ENCODE results near the gene GASK1A. TPM values are rescaled to one million over a fixed set of nuclear protein-coding genes. Genes with fewer than 3 reads are reported as not detected.

GASK1A gene
- total RNA-seq, 1 experiment from 2014 or later, result 1.4 TPM

- no peak for DNase-seq (ENCODE audit: low spot score)
- no TSS peak for BruUV-seq (replicated peaks)
- no peaks in the 10 kb centered on the region for H3K4me1 ChIP-seq (ENCODE audit: insufficient read depth, low read length, poor library complexity, severe bottlenecking)
- POLR2A ChIA-PET (ENCODE audit: low non-redundant PET), result no interaction called here
- H3K9me3 ChIP-seq (ENCODE audit: low read depth, low read length, poor library complexity, severe bottlenecking), result no peaks in the 10 kb centered on the region
- no peak overlapping the region for H3K4me3 ChIP-seq (ENCODE audit: low read depth, low read length, poor library complexity, severe bottlenecking)
- intact Hi-C loops (cut with micrococcal nuclease; ENCODE audit: unreplicated experiment), result no loop called here
- no peaks in the 10 kb centered on the region for H3K36me3 ChIP-seq (ENCODE audit: insufficient read depth, low read length, poor library complexity, severe bottlenecking)
- H3K27me3 ChIP-seq (replicated peaks; ENCODE audit: insufficient read depth, low read depth, low read length, poor library complexity), result no peaks in the 10 kb centered on the region
- TF ChIP-seq CTCF (conservative IDR thresholded peaks at IDR 0.05; ENCODE audit: low read depth, low read length), result no peak
- CTCF ChIA-PET, result no interaction called here
- H3K27ac ChIP-seq (ENCODE audit: low read depth, low read length, poor library complexity, severe bottlenecking), result no peak overlapping the region
Observed at GRCh38 chr3:43074482-43074881, 95.4 kb downstream of the GASK1A start.

DNA sequence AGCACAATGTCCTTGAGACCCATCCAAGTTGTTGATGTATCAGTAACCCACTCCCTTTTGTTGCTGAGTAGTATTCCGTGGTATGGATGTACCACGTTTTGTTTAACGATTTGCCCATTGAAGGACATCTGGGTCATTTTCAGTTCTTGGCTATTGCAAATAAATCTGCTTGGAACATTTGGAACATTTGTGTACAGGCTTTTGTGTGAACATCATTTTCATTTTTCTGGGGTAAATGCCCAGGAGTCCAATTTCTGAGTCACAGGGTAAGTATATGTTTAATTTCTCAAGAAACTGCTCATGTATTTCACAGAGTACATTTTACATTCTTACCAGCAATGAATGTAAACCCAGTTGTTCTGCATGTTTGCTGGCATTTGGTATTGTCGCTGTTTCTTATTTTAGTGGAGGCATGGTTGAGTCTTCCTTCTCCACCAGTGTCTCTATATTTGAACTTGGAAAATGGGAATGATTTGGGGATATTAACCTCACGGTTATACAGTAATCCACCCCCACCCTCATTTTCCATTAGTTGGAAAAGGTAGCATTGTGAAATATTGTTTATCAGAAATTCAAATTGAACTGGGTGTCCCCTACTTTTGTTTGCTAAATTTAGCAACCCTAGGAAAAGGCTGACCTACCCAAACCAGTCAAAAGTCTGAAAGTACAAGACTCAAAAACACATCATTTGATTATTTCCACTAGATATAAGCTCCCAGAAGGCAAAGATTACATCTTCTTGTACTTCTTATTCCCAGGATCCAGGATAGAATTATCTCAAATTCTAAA lies 96.0 kb downstream of the GASK1A start:
- DNase-seq (ENCODE audit: low spot score), result no peak
- POLR2A ChIA-PET (ENCODE audit: low non-redundant PET), result no interaction called here
- no TSS peak for BruUV-seq (replicated peaks)
- H3K4me1 ChIP-seq (ENCODE audit: insufficient read depth, low read length, poor library complexity, severe bottlenecking), result no peaks in the 10 kb centered on the region
- TF ChIP-seq CTCF (conservative IDR thresholded peaks at IDR 0.05; ENCODE audit: low read depth, low read length) (no peak), EZH2 (IDR thresholded peaks at IDR 0.05; ENCODE audit: borderline replicate concordance, low read depth, low read length, poor library complexity, severe bottlenecking) (no peak)
- H3K9me3 ChIP-seq (ENCODE audit: low read depth, low read length, poor library complexity, severe bottlenecking), result no peaks in the 10 kb centered on the region
- H3K4me3 ChIP-seq (ENCODE audit: low read depth, low read length, poor library complexity, severe bottlenecking), result no peak overlapping the region
- H3K27ac ChIP-seq (ENCODE audit: low read depth, low read length, poor library complexity, severe bottlenecking), result no peak overlapping the region
- CTCF ChIA-PET, result no interaction called here
- H3K27me3 ChIP-seq (replicated peaks; ENCODE audit: insufficient read depth, low read depth, low read length, poor library complexity), result no peaks in the 10 kb centered on the region
- intact Hi-C loops (cut with micrococcal nuclease; ENCODE audit: unreplicated experiment), result no loop called here
- no peaks in the 10 kb centered on the region for H3K36me3 ChIP-seq (ENCODE audit: insufficient read depth, low read length, poor library complexity, severe bottlenecking)

DNA sequence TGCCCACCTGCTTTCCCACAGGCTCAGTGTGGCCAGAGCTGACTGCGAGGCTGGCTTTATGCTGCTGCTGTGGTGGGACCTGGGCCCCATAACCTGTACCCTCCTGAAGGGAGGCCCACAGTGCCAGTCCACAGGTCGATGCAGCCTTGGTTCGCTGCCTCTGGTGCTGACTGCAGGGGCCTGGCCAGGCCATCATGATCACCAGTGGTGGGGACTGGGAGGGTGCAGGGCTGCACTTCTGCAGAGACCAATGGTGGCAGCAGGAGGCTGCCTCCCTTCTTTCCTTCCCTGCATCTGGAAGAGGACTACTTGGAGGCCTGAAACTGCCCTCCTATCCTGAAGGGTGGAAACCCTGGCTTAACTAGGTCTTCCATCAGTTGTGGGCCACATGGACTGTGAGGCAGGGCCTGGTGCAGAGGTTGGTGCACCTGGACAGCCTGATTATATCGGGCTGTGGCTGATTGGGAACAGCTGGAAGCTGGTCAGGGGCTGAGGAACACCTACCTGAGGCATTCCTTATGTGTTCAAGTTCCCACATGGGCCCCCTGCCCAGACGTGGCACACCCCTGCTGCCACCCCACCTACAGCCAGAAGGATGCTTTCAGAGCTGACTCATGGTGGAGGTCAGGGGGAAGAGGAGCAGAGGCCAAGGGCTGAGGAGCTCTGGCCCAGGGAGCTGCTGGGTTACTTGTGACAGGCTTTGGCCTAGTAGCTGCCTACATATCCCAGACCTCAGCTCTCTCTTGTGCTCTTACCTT lies 97.0 kb downstream of the GASK1A start:
- DNase-seq (ENCODE audit: low spot score), result no peak
- no peaks in the 10 kb centered on the region for H3K9me3 ChIP-seq (ENCODE audit: low read depth, low read length, poor library complexity, severe bottlenecking)
- no peaks in the 10 kb centered on the region for H3K4me1 ChIP-seq (ENCODE audit: insufficient read depth, low read length, poor library complexity, severe bottlenecking)
- H3K27me3 ChIP-seq (replicated peaks; ENCODE audit: insufficient read depth, low read depth, low read length, poor library complexity), result no peaks in the 10 kb centered on the region
- H3K36me3 ChIP-seq (ENCODE audit: insufficient read depth, low read length, poor library complexity, severe bottlenecking), result no peaks in the 10 kb centered on the region
- TF ChIP-seq EZH2 (IDR thresholded peaks at IDR 0.05; ENCODE audit: borderline replicate concordance, low read depth, low read length, poor library complexity, severe bottlenecking) (no peak), CTCF (conservative IDR thresholded peaks at IDR 0.05; ENCODE audit: low read depth, low read length) (no peak)
- POLR2A ChIA-PET (ENCODE audit: low non-redundant PET), result no interaction called here
- no peak overlapping the region for H3K4me3 ChIP-seq (ENCODE audit: low read depth, low read length, poor library complexity, severe bottlenecking)
- CTCF ChIA-PET, result no interaction called here
- no TSS peak for BruUV-seq (replicated peaks)
- H3K27ac ChIP-seq (ENCODE audit: low read depth, low read length, poor library complexity, severe bottlenecking), result no peak overlapping the region
- intact Hi-C loops (cut with micrococcal nuclease; ENCODE audit: unreplicated experiment), result no loop called here

Measured in A673 (cell line).